Stimulated activated CD4-positive, alpha-beta T cell treated with anti-CD3 and anti-CD28 coated beads, Interleukin-1b, Interleukin-23, amount 100 ng/mL, for 24 hours (primary cell): ENCODE data around the gene PAIP1.
"Not testable (repeated sequence)": the region's sequence is repeated elsewhere in the genome, so short reads cannot be mapped to it uniquely, and the experiment has no call there.

Source experiments
- DNase-seq, 4 experiments: peaks; one replicate each; pipeline ENCODE4 v3.0.0-alpha.2; 2020; ENCODE audit warnings: low read depth in 4 of 4, low spot score in 1 of 4

The PAIP1 gene

GRCh38 chr5:43520615-43521014 is 36.3 kb downstream of the PAIP1 start:
- no peak for DNase-seq

- DNase-seq = no peak
Observed at GRCh38 chr5:43515678-43516048, 41.2 kb downstream of the PAIP1 start.

GRCh38 chr5:43514816-43515677 is 41.8 kb downstream of the PAIP1 start, which contains the start of gene C5orf34:
Gene C5orf34, minus strand, starts transcription at chr5:43515148. Its CDS starts 5,809 bp downstream, at chr5:43509339.
- DNase-seq = peak; percentile 93 to 96 (median 94)

- peak in 2 of 4 experiments; percentile 10 to 21 for DNase-seq
Observed at GRCh38 chr5:43514471-43514815, 42.4 kb downstream of the PAIP1 start.

- DNase-seq = no peak
Observed at GRCh38 chr5:43514025-43514424, 42.9 kb downstream of the PAIP1 start.

- not testable (repeated sequence) for DNase-seq
Observed at GRCh38 chr5:43511062-43511461, 45.8 kb downstream of the PAIP1 start.

GRCh38 chr5:43498581-43498980 is 58.3 kb downstream of the PAIP1 start:
- no peak for DNase-seq

- DNase-seq = no peak
Observed at GRCh38 chr5:43497311-43498104, 59.4 kb downstream of the PAIP1 start.

GRCh38 chr5:43491326-43491725 is 65.6 kb downstream of the PAIP1 start:
- no peak for DNase-seq

GRCh38 chr5:43486353-43486752 is 70.5 kb downstream of the PAIP1 start:
- DNase-seq = no peak

- DNase-seq = no peak
Observed at GRCh38 chr5:43485406-43485805, 71.5 kb downstream of the PAIP1 start.

- DNase-seq = peak; percentile 63 to 79 (median 72)
Observed at GRCh38 chr5:43484106-43484849, 72.6 kb downstream of the PAIP1 start.

GRCh38 chr5:43483298-43484105 is 73.4 kb downstream of the PAIP1 start, which contains the start of gene TMEM267:
Gene TMEM267, minus strand, starts transcription at chr5:43483865. Its CDS starts 29,896 bp downstream, at chr5:43453969.
- peak; percentile 54 to 78 (median 63) for DNase-seq

- no peak for DNase-seq
Observed at GRCh38 chr5:43482490-43483297, 74.2 kb downstream of the PAIP1 start.
